WTC11 (cell line): Measurements from ENCODE around the gene KANK3. TPM values are rescaled to one million over a fixed set of nuclear protein-coding genes. Genes with fewer than 3 reads are reported as not detected.

Source experiments
- MYBL2 ChIP-seq: sonication (generic); formaldehyde crosslinking; IDR thresholded peaks from 2 replicates; pipeline ENCODE4 v1.8.1; 2023; ENCODE audit warnings: mild to moderate bottlenecking, moderate library complexity, missing genetic modification reagents
- NFATC4 ChIP-seq: fragments of 250-450 bp; sonication (Bioruptor Pico); IDR thresholded peaks from 2 replicates; pipeline ENCODE4 v1.9.0; 2021; ENCODE audit warnings: mild to moderate bottlenecking
- NFE2L1 ChIP-seq: sonication (generic); formaldehyde crosslinking; IDR thresholded peaks from 2 replicates; pipeline ENCODE4 v1.8.1; 2023; ENCODE audit warnings: missing genetic modification reagents
- PRRX2 ChIP-seq: fragments of 250-450 bp; sonication (Bioruptor Pico); IDR thresholded peaks from 2 replicates; pipeline ENCODE4 v1.8.0; 2021; ENCODE audit warnings: mild to moderate bottlenecking
- TCF7 ChIP-seq: sonication (generic); formaldehyde crosslinking; IDR thresholded peaks from 2 replicates; pipeline ENCODE4 v1.8.0; 2022; ENCODE audit warnings: mild to moderate bottlenecking, low read depth, missing genetic modification reagents, moderate library complexity
- ZNF416 ChIP-seq: fragments of 250-450 bp; sonication (Bioruptor Pico); IDR thresholded peaks from 2 replicates; pipeline ENCODE4 v1.9.0; 2021; ENCODE audit warnings: mild to moderate bottlenecking, inconsistent platforms
- total RNA-seq: library from RNA; stranded (reverse); gene quantifications from 3 replicates; pipeline ENCODE4 v1.2.3, GENCODE V29; 2021
- TF ChIP-seq, protein P1 (sequence below): sonication (generic); formaldehyde crosslinking; IDR thresholded peaks from 2 replicates; pipeline ENCODE4 v1.8.1; 2022; ENCODE audit warnings: low read depth, mild to moderate bottlenecking, moderate library complexity, missing genetic modification reagents, borderline replicate concordance
- TF ChIP-seq, protein P2 (sequence below): sonication (generic); formaldehyde crosslinking; IDR thresholded peaks from 2 replicates; pipeline ENCODE4 v1.8.1; 2023; ENCODE audit warnings: mild to moderate bottlenecking, moderate library complexity, missing genetic modification reagents
- TF ChIP-seq, protein P3 (sequence below): fragments of 250-450 bp; sonication (Bioruptor Pico); conservative IDR thresholded peaks from 2 replicates; pipeline ENCODE4 v1.9.0; 2021; ENCODE audit warnings: mild to moderate bottlenecking
- TF ChIP-seq, protein P4 (sequence below): sonication (generic); formaldehyde crosslinking; conservative IDR thresholded peaks from 2 replicates; pipeline ENCODE4 v1.8.1; 2022; ENCODE audit warnings: mild to moderate bottlenecking, missing genetic modification reagents
- TF ChIP-seq, protein P5 (sequence below): fragments of 250-450 bp; sonication (Bioruptor Pico); IDR thresholded peaks from 2 replicates; pipeline ENCODE4 v1.9.0; 2021; ENCODE audit warnings: mild to moderate bottlenecking
- TF ChIP-seq, protein P6 (sequence below): fragments of 250-450 bp; sonication (Bioruptor Pico); IDR thresholded peaks from 2 replicates; pipeline ENCODE4 v1.8.0; 2021; ENCODE audit warnings: mild to moderate bottlenecking
- TF ChIP-seq, protein P7 (sequence below): sonication (generic); formaldehyde crosslinking; IDR thresholded peaks from 2 replicates; pipeline ENCODE4 v1.8.1; 2023; ENCODE audit warnings: mild to moderate bottlenecking, missing genetic modification reagents, moderate library complexity
- TF ChIP-seq, protein P8 (sequence below): fragments of 250-450 bp; sonication (Bioruptor Pico); IDR thresholded peaks from 2 replicates; pipeline ENCODE4 v1.9.0; 2021; ENCODE audit warnings: mild to moderate bottlenecking

KANK3 gene
- total RNA-seq, 1 experiment from 2014 or later: 8.0 TPM

DNA sequence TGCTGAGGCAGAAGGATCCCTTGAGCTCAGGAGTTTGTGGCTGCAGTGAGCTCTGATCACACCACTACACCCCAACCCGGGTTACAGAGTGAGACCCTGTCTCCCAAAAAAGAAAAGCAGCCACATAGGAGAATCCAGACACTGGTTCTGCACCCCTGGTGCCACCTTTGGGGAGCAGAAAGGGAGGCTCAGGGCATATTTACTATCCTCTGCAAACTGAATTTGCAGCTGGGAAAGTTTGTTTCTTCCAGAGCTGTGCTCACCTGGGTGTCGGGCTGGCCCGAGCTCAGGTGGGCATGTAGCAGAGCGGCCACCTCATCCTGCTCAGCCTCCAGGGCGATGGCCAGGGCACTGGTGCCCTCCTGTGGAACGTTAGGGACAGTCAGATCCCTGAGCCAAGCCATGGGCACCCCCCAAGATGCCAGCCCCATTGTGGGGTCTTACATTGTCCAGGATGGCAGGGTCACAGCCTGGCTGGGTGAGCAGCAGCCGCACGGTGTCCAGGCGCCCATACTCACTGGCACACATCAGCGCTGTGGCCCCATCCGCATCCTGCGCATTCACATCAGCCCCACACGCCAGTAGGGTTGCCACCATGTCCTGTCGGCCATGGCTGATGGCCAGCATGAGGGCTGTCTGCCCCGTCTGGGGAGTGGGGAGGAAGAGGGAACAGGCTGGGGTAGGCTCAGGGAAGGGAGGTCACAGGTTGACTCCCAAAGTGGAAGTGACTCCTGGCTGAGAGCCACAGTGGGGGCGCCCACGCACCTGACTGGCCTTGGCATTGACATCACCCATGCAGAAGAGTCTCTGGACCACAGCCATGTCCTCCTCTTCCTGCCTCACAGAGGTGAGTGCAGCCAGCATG lies 18.6 kb downstream of the KANK3 start (continued):
- TF ChIP-seq, protein P1, sequence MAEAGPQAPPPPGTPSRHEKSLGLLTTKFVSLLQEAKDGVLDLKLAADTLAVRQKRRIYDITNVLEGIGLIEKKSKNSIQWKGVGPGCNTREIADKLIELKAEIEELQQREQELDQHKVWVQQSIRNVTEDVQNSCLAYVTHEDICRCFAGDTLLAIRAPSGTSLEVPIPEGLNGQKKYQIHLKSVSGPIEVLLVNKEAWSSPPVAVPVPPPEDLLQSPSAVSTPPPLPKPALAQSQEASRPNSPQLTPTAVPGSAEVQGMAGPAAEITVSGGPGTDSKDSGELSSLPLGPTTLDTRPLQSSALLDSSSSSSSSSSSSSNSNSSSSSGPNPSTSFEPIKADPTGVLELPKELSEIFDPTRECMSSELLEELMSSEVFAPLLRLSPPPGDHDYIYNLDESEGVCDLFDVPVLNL (CRISPR knock-in tag): no peak
- peak; percentile 55; the same call in 1 of the 2 replicates for TF ChIP-seq TCF7 (CRISPR knock-in tag)
- TF ChIP-seq MYBL2 (CRISPR knock-in tag): peak; percentile 44; the same call in 1 of the 2 replicates
- TF ChIP-seq, protein P2, sequence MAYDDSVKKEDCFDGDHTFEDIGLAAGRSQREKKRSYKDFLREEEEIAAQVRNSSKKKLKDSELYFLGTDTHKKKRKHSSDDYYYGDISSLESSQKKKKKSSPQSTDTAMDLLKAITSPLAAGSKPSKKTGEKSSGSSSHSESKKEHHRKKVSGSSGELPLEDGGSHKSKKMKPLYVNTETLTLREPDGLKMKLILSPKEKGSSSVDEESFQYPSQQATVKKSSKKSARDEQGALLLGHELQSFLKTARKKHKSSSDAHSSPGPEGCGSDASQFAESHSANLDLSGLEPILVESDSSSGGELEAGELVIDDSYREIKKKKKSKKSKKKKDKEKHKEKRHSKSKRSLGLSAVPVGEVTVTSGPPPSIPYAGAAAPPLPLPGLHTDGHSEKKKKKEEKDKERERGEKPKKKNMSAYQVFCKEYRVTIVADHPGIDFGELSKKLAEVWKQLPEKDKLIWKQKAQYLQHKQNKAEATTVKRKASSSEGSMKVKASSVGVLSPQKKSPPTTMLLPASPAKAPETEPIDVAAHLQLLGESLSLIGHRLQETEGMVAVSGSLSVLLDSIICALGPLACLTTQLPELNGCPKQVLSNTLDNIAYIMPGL (CRISPR knock-in tag): no peak
- TF ChIP-seq, protein P3, sequence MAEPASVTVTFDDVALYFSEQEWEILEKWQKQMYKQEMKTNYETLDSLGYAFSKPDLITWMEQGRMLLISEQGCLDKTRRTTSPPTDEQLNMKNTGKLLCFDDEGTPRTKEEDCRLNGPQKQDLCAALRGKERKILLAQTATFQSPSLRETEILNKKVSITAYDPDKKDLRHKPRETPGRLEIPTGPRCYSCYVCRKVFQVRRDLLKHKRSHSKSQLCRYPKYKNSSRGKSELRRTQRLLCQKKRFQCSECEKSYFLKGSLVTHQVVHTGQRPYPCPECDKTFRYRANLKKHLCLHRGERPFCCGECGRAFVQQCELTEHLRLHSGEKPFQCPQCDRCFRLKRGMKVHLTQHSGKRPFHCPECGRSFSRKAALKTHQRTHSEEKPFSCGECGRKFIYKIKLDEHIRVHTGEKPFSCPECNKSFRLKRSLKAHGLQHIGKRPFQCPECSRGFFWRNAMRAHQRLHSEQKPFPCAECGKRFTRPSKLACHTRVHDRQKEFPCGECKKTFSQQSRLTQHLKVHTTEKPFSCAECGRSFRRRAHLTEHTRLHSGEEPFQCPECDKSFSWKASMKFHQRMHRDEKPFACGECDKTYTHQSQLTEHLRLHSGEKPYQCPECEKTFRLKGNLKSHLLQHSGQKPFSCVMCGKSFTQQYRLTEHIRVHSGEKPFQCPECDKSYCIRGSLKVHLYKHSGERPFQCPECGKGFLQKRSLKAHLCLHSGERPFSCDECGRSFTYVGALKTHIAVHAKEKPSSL (CRISPR knock-in tag): peak; percentile 60
- TF ChIP-seq PRRX2 (CRISPR knock-in tag): peak; percentile 73
- TF ChIP-seq, protein P4, sequence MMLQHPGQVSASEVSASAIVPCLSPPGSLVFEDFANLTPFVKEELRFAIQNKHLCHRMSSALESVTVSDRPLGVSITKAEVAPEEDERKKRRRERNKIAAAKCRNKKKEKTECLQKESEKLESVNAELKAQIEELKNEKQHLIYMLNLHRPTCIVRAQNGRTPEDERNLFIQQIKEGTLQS: 0 out of 2 replicates have a peak, but pooled peaks have one; percentile 46
- TF ChIP-seq, protein P5, sequence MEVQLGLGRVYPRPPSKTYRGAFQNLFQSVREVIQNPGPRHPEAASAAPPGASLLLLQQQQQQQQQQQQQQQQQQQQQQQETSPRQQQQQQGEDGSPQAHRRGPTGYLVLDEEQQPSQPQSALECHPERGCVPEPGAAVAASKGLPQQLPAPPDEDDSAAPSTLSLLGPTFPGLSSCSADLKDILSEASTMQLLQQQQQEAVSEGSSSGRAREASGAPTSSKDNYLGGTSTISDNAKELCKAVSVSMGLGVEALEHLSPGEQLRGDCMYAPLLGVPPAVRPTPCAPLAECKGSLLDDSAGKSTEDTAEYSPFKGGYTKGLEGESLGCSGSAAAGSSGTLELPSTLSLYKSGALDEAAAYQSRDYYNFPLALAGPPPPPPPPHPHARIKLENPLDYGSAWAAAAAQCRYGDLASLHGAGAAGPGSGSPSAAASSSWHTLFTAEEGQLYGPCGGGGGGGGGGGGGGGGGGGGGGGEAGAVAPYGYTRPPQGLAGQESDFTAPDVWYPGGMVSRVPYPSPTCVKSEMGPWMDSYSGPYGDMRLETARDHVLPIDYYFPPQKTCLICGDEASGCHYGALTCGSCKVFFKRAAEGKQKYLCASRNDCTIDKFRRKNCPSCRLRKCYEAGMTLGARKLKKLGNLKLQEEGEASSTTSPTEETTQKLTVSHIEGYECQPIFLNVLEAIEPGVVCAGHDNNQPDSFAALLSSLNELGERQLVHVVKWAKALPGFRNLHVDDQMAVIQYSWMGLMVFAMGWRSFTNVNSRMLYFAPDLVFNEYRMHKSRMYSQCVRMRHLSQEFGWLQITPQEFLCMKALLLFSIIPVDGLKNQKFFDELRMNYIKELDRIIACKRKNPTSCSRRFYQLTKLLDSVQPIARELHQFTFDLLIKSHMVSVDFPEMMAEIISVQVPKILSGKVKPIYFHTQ (CRISPR knock-in tag): peak; percentile 66
- peak; percentile 88; the same call in 1 of the 2 replicates for TF ChIP-seq ZNF416 (CRISPR knock-in tag)
- peak; percentile 71 for TF ChIP-seq NFATC4 (CRISPR knock-in tag)
- TF ChIP-seq, protein P6, sequence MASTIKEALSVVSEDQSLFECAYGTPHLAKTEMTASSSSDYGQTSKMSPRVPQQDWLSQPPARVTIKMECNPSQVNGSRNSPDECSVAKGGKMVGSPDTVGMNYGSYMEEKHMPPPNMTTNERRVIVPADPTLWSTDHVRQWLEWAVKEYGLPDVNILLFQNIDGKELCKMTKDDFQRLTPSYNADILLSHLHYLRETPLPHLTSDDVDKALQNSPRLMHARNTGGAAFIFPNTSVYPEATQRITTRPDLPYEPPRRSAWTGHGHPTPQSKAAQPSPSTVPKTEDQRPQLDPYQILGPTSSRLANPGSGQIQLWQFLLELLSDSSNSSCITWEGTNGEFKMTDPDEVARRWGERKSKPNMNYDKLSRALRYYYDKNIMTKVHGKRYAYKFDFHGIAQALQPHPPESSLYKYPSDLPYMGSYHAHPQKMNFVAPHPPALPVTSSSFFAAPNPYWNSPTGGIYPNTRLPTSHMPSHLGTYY (CRISPR knock-in tag): peak; percentile 0
- TF ChIP-seq, protein P7, sequence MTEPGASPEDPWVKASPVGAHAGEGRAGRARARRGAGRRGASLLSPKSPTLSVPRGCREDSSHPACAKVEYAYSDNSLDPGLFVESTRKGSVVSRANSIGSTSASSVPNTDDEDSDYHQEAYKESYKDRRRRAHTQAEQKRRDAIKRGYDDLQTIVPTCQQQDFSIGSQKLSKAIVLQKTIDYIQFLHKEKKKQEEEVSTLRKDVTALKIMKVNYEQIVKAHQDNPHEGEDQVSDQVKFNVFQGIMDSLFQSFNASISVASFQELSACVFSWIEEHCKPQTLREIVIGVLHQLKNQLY (CRISPR knock-in tag): no peak
- TF ChIP-seq, protein P8, sequence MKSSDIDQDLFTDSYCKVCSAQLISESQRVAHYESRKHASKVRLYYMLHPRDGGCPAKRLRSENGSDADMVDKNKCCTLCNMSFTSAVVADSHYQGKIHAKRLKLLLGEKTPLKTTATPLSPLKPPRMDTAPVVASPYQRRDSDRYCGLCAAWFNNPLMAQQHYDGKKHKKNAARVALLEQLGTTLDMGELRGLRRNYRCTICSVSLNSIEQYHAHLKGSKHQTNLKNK (CRISPR knock-in tag): peak; percentile 8; the same call in 1 of the 2 replicates
- peak; percentile 33; the same call in 1 of the 2 replicates for TF ChIP-seq NFE2L1 (CRISPR knock-in tag)
